HCT116 (cell line): ENCODE data around the gene CCDC117.

ENCODE experiments used
- EZH2 ChIP-seq: fragments of 200-600 bp; sonication (generic); IDR thresholded peaks from 2 replicates; pipeline ENCODE4 v1.6.1; 2017; ENCODE audit warnings: antibody characterized with exemption, mixed run types
- POLR2A ChIP-seq: IDR thresholded peaks from 2 replicates; pipeline ENCODE4 v1.7.0; 2011; ENCODE audit warnings: borderline replicate concordance; ENCODE audit not compliant: insufficient read depth, insufficient read length; ENCODE audit errors: extremely low read depth
- SRF ChIP-seq: IDR thresholded peaks from 2 replicates; pipeline ENCODE4 v1.6.1; 2012; ENCODE audit warnings: low read depth
- TCF7L2 ChIP-seq: IDR thresholded peaks from 2 replicates; pipeline ENCODE4 v1.7.0; 2011; ENCODE audit warnings: borderline replicate concordance, inconsistent platforms; ENCODE audit not compliant: insufficient read depth, insufficient read length; ENCODE audit errors: extremely low read depth
- YY1 ChIP-seq: IDR thresholded peaks from 2 replicates; pipeline ENCODE4 v1.6.1; 2011; ENCODE audit warnings: low read length, low read depth, moderate library complexity, mild to moderate bottlenecking; ENCODE audit not compliant: insufficient replicate concordance; ENCODE audit errors: extremely low read depth
- TF ChIP-seq, protein P1 (sequence below): IDR thresholded peaks from 2 replicates; pipeline ENCODE4 v1.6.1; 2012; ENCODE audit warnings: low read depth
- TF ChIP-seq, protein P2 (sequence below), 3 experiments: fragments of 200-600 bp in 1 of 3; sonication (generic) in 1 of 3; IDR thresholded peaks in 2 of 3; conservative IDR thresholded peaks in 1 of 3; 2 replicates each; pipeline ENCODE4 v1.5.1; 2012 to 2017; ENCODE audit warnings: low read depth in 2 of 3, low read length in 2 of 3, antibody characterized with exemption in 1 of 3, borderline replicate concordance in 1 of 3, control low read depth in 1 of 3, mild to moderate bottlenecking in 1 of 3, mixed read lengths in 1 of 3, mixed run types in 1 of 3, moderate library complexity in 1 of 3; ENCODE audit not compliant: insufficient read depth in 1 of 3
- TF ChIP-seq, protein P3 (sequence below): IDR thresholded peaks from 2 replicates; pipeline ENCODE4 v1.6.1; 2012

DNA sequence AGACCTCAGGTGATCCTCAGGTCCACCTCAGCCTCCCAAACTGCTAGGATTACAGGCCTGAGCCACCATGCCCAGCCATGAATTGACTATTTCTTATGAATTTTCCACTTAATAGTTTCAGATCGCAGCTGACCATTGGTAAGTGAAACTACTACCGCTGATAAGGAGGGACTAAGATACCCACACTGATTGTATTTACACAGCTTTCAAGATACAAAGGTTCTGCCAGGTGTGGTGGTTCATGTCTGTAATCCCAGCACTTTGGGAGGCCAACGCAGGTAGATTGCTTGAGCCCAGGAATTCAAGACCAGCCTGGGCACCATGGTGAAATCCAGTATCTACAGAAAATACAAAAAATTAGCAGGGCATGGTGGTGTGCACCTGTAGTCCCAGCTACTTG is 34.8 kb upstream of the CCDC117 start:
- TF ChIP-seq YY1 (no peak), EZH2 (no peak), TCF7L2 (no peak), POLR2A (no peak), SRF (no peak)
- TF ChIP-seq, protein P1, sequence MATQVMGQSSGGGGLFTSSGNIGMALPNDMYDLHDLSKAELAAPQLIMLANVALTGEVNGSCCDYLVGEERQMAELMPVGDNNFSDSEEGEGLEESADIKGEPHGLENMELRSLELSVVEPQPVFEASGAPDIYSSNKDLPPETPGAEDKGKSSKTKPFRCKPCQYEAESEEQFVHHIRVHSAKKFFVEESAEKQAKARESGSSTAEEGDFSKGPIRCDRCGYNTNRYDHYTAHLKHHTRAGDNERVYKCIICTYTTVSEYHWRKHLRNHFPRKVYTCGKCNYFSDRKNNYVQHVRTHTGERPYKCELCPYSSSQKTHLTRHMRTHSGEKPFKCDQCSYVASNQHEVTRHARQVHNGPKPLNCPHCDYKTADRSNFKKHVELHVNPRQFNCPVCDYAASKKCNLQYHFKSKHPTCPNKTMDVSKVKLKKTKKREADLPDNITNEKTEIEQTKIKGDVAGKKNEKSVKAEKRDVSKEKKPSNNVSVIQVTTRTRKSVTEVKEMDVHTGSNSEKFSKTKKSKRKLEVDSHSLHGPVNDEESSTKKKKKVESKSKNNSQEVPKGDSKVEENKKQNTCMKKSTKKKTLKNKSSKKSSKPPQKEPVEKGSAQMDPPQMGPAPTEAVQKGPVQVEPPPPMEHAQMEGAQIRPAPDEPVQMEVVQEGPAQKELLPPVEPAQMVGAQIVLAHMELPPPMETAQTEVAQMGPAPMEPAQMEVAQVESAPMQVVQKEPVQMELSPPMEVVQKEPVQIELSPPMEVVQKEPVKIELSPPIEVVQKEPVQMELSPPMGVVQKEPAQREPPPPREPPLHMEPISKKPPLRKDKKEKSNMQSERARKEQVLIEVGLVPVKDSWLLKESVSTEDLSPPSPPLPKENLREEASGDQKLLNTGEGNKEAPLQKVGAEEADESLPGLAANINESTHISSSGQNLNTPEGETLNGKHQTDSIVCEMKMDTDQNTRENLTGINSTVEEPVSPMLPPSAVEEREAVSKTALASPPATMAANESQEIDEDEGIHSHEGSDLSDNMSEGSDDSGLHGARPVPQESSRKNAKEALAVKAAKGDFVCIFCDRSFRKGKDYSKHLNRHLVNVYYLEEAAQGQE: no peak
- TF ChIP-seq, protein P2, sequence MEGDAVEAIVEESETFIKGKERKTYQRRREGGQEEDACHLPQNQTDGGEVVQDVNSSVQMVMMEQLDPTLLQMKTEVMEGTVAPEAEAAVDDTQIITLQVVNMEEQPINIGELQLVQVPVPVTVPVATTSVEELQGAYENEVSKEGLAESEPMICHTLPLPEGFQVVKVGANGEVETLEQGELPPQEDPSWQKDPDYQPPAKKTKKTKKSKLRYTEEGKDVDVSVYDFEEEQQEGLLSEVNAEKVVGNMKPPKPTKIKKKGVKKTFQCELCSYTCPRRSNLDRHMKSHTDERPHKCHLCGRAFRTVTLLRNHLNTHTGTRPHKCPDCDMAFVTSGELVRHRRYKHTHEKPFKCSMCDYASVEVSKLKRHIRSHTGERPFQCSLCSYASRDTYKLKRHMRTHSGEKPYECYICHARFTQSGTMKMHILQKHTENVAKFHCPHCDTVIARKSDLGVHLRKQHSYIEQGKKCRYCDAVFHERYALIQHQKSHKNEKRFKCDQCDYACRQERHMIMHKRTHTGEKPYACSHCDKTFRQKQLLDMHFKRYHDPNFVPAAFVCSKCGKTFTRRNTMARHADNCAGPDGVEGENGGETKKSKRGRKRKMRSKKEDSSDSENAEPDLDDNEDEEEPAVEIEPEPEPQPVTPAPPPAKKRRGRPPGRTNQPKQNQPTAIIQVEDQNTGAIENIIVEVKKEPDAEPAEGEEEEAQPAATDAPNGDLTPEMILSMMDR (IDR thresholded peaks at IDR 0.05 in 2 of 3, conservative IDR thresholded peaks at IDR 0.05 in 1 of 3; ENCODE audit: borderline replicate concordance in 1 of 3, insufficient read depth in 1 of 3, low read depth in 2 of 3, low read length in 2 of 3): no peak
- TF ChIP-seq, protein P3, sequence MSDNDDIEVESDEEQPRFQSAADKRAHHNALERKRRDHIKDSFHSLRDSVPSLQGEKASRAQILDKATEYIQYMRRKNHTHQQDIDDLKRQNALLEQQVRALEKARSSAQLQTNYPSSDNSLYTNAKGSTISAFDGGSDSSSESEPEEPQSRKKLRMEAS: no peak
